ENCODE data around the gene SHMT2.

GRCh38 chr12:57258977-57259970 lies 29.8 kb downstream of the SHMT2 start:
- TF ChIP-seq CTCF (IDR thresholded peaks at IDR 0.05), result no peak
- TF ChIP-seq TCF7 (CRISPR knock-in tag; IDR thresholded peaks at IDR 0.05; ENCODE audit: low read depth), result no peak
- TF ChIP-seq FOXP4 (CRISPR knock-in tag; IDR thresholded peaks at IDR 0.05), result no peak
- no peak for TF ChIP-seq CREB1 (CRISPR knock-in tag; IDR thresholded peaks at IDR 0.05)
